DMS153 treated with DMSO at 0.1 percent for 48 hours (cell line): ENCODE results near the gene ATP4B.

Experiments
- DNase-seq: peaks from one replicate; lab custom pipeline; 2025; ENCODE audit not compliant: unreplicated experiment; lab: John Stamatoyannopoulos, UW

ATP4B gene

GRCh38 chr13:113657851-113658741 lies at the start of gene ATP4B:
TSS of gene ATP4B (minus strand) at chr13:113658198. CDS start at chr13:113658144, 54 bp downstream.
- DNase-seq: no peak

- DNase-seq: no peak
Observed at GRCh38 chr13:113672002-113672651, 14.1 kb upstream of the ATP4B start.

GRCh38 chr13:113671066-113672001 lies 13.3 kb upstream of the ATP4B start:
- no peak for DNase-seq

- DNase-seq: no peak
Observed at GRCh38 chr13:113670541-113670940, 12.5 kb upstream of the ATP4B start.

GRCh38 chr13:113669755-113670341 lies 11.8 kb upstream of the ATP4B start:
- no peak for DNase-seq

- no peak for DNase-seq
Observed at GRCh38 chr13:113669231-113669754, 11.3 kb upstream of the ATP4B start.

GRCh38 chr13:113668491-113668971 lies 10.5 kb upstream of the ATP4B start:
- no peak for DNase-seq

GRCh38 chr13:113667771-113668490 lies 9.9 kb upstream of the ATP4B start:
- no peak for DNase-seq

- no peak for DNase-seq
Observed at GRCh38 chr13:113666951-113667701, 9.1 kb upstream of the ATP4B start, which contains the start of gene GRK1. TSS of gene GRK1 (plus strand) at chr13:113667219. CDS start at chr13:113667387, 168 bp downstream.

- DNase-seq: no peak
Observed at GRCh38 chr13:113666329-113666670, 8.3 kb upstream of the ATP4B start.

- no peak for DNase-seq
Observed at GRCh38 chr13:113665597-113666328, 7.8 kb upstream of the ATP4B start.

GRCh38 chr13:113664751-113665596 lies 7.0 kb upstream of the ATP4B start:
- no peak for DNase-seq

GRCh38 chr13:113663934-113664333 lies 5.9 kb upstream of the ATP4B start:
- no peak for DNase-seq

- no peak for DNase-seq
Observed at GRCh38 chr13:113661509-113661908, 3.5 kb upstream of the ATP4B start.

- DNase-seq: no peak
Observed at GRCh38 chr13:113660066-113660465, 2.1 kb upstream of the ATP4B start.

- DNase-seq: no peak
Observed at GRCh38 chr13:113659337-113659736, 1.3 kb upstream of the ATP4B start.

GRCh38 chr13:113658836-113659235 lies 838 bp upstream of the ATP4B start:
- DNase-seq: no peak
